Measurements from ENCODE around the gene FBF1.
"Not testable (repeated sequence)": the region's sequence is repeated elsewhere in the genome, so short reads cannot be mapped to it uniquely, and the experiment has no call there.

DNA sequence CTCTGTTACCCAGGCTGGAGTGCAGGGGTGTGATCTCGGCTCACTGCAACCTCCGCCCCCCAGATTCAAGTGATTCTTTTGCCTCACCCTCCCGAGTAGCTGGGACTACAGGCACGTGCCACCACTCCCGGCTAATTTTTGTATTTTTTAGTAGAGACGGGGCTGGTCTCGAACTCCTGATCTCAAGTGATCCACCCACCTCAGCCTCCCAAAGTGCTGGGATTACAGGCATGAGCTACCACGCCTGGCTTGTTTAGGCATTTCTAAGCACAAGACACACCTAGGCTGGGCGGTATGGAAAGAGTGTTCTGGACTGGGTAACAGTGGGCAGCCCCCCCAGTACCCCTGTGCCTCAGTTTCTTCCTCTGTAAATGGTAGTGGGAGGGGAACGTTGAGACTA, 70.6 kb downstream of the FBF1 start:
- TF ChIP-seq, protein P1, sequence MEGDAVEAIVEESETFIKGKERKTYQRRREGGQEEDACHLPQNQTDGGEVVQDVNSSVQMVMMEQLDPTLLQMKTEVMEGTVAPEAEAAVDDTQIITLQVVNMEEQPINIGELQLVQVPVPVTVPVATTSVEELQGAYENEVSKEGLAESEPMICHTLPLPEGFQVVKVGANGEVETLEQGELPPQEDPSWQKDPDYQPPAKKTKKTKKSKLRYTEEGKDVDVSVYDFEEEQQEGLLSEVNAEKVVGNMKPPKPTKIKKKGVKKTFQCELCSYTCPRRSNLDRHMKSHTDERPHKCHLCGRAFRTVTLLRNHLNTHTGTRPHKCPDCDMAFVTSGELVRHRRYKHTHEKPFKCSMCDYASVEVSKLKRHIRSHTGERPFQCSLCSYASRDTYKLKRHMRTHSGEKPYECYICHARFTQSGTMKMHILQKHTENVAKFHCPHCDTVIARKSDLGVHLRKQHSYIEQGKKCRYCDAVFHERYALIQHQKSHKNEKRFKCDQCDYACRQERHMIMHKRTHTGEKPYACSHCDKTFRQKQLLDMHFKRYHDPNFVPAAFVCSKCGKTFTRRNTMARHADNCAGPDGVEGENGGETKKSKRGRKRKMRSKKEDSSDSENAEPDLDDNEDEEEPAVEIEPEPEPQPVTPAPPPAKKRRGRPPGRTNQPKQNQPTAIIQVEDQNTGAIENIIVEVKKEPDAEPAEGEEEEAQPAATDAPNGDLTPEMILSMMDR (IDR thresholded peaks at IDR 0.05; ENCODE audit: low read depth, low read length, poor library complexity, severe bottlenecking), result not testable (repeated sequence)
- not testable (repeated sequence) for TF ChIP-seq EZH2phosphoT487 (IDR thresholded peaks at IDR 0.05; ENCODE audit: borderline replicate concordance, low read length)
